H7 (cell line): Measurements from ENCODE around the gene PUSL1. TPM values are rescaled to one million over a fixed set of nuclear protein-coding genes. Genes with fewer than 3 reads are reported as not detected.
A peak's percentile ranks its signal among the peaks of the same experiment; 100 is the strongest.

Experiments used
- DNase-seq: peaks from one replicate; pipeline ENCODE4 v3.0.0; 2012
- H3K27me3 ChIP-seq: 2 replicates; pipeline ENCODE4 v1.6.0; 2011; ENCODE audit warnings: mild to moderate bottlenecking, low read length; ENCODE audit not compliant: control insufficient read depth, insufficient read depth
- H3K36me3 ChIP-seq: replicated peaks from 2 replicates; pipeline ENCODE4 v1.5.1; 2011; ENCODE audit warnings: low read length; ENCODE audit not compliant: control insufficient read depth, insufficient read depth
- H3K4me3 ChIP-seq: 2 replicates; pipeline ENCODE4 v1.5.1; 2011; ENCODE audit warnings: low read depth, mild to moderate bottlenecking, control low read depth, low read length, moderate library complexity; ENCODE audit not compliant: insufficient read depth
- total RNA-seq: library from RNA; depleted of rRNA; stranded (reverse); fragments of >200 nt; shearing (Covaris generic); gene quantifications from 2 replicates; pipeline ENCODE4 v1.2.3, GENCODE V29; 2014; rRNA removed

The PUSL1 gene, protein sequence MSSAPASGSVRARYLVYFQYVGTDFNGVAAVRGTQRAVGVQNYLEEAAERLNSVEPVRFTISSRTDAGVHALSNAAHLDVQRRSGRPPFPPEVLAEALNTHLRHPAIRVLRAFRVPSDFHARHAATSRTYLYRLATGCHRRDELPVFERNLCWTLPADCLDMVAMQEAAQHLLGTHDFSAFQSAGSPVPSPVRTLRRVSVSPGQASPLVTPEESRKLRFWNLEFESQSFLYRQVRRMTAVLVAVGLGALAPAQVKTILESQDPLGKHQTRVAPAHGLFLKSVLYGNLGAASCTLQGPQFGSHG
- total RNA-seq = 93.5 and 98.6 TPM in 2 replicates

DNA sequence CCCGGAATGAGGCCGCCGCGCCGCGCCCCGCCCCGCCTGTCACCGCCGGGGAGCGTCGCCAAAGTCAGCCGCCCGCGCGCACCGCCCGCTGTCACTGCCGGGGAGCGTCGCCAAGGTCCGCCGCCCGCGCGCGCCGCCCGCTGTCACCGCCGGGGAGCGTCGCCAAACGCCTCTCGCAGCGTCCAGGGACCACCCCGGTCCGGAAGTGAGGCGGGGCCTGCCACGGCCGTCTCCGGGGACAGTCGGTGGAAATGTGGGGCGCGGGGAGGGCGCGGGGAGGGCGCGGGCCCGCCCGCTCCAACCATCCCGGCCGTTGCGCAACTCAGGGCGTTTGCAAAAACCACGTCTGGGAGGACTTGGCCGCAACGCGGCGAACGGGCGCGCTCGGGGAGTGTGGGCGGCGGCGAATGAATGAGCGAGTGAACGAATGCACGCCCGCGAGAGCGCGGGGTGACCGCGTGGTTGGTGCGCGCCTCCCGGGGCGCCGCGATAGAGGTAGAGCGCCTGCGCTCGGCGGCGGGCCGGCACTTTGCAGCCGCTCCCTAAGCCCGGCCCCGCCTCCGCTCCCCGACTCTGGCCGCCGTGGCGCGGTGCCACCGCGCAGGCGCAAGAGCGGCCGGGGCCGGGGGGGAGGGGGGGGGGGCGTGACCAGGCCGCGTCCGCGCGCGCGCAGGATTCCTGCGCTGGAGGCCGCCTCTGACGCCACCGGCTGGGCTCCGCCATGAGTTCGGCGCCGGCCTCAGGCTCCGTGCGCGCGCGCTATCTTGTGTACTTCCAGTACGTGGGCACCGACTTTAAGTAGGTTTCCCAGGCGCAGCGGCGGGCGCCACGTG is at the start of gene PUSL1, which contains the start of gene ACAP3:
PUSL1 (plus strand) TSS at position 675 of the 833 bp plus-strand sequence; CDS start at position 722, 47 bp downstream.
ACAP3 (minus strand) TSS at position 8 of the 833 bp plus-strand sequence. CDS start 115 bp downstream, outside the sequence.
- H3K4me3 ChIP-seq = peak within 1 kb of the TSS; percentile 92
- peaks cover 9% of the 10 kb centered on the region for H3K36me3 ChIP-seq
- H3K27me3 ChIP-seq = no peaks in the 10 kb centered on the region; the same call in 1 of the 2 replicates
- DNase-seq = peak; percentile 100

DNA sequence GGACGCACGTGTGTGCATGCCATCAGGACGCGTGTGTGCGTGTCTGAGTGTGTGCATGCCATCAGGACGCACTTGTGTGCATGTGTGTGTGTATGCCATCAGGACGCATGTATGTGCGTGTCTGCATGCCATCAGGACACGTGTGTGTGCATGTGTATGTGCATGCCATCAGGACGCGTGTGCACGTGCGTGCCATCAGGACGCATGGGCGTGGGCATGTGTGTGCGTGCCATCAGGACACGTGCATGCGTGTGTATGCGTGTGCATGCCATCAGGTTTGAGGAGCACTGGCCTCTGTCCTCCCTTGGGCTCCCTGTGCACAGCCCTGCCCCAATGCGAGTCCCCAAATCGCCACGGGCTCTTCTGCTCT is 49.3 kb upstream of the PUSL1 start:
- no peak overlapping the region for H3K4me3 ChIP-seq
- H3K27me3 ChIP-seq = no peaks in the 10 kb centered on the region
- H3K36me3 ChIP-seq = peaks cover 27% of the 10 kb centered on the region
- DNase-seq = peak; percentile 54

DNA sequence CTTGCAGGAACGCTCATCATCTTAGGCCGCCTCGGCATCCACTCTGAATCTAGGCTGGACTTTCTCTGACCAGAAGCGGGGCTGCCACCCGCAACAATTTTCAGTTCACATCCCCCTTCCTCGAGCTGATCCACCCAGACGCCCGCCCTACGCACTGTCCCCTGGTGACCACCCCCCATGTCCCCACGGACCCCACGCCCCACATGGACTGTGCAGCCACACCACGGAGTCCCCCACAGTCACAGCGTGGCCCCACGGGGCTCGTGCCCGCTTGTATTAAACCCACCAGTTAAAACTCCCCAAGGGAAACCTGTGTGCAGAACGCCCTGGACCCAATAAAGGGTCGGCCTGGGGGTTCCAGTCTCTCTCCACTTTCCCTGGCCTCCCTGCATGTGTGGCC is 48.9 kb upstream of the PUSL1 start:
- DNase-seq = no peak
- no peak overlapping the region for H3K4me3 ChIP-seq
- no peaks in the 10 kb centered on the region for H3K27me3 ChIP-seq
- H3K36me3 ChIP-seq = peaks cover 27% of the 10 kb centered on the region

DNA sequence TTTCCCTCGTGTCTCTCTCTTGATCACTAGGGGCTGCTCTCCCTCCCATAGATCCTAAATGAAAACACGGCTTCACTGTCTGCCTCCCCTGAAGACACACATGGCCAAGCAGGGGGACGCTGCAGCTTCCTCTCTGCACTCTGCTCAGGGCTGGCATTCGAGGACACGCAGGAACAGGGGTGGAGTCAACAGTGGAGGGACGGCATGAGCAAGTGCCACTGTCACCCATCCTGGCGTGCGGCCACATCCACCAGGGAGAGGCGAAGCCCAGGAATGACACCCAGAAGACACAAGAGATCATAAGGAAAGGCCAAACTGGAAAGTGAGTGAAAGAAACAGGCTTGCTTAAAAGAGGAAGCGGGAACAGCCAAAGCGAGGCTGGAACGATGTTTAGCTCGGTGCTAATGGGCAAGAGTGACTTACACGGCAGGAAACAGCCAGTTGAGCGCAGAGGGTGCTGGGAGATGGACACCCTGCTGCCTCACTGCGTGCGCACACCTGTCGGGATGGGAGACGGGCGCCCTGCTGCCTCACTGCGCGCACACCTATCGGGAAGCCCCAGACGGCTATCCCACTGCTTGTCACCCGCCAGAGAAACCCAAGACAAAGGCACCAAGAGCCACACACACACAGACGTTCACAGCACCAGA is 48.3 kb upstream of the PUSL1 start:
- H3K36me3 ChIP-seq = peaks cover 24% of the 10 kb centered on the region
- H3K27me3 ChIP-seq = no peaks in the 10 kb centered on the region
- peak; percentile 50 for DNase-seq
- no peak overlapping the region for H3K4me3 ChIP-seq

DNA sequence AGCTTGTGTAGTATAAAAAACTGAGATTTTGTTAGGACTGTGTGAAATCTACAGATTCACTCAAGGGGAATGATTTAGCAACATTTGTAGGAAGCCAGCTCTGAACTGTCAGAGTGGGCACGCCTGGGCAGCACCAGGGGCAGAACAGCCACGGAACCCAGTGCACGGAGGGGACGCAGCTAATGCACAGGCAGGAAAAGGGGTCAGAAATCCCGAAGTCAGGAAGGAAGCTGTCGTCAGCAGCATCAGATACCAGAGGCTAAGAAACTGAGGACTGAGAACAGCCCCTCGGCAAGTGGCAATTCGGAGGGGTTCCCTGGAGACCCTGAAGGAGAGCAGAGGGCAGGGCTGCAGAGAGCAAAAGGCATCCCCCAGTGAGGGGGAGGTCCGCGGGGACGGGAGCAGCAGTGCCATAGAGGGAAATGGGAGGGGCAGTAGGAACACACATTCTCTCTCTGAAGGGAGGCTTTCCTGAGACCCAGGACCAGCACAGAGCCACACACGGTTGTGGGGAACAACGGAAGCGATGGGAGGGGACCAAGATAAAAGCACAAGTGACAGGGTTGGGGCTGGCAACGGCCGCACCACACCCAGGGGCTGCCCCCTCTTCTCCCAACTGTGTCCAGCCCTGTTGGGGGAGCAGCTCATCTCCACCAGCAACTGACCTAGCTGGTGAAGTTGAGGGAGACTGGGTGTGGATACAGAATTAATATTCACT is 47.4 kb upstream of the PUSL1 start:
- Histone ChIP-seq H3K36me3 (peaks cover 26% of the 10 kb centered on the region), H3K27me3 (no peaks in the 10 kb centered on the region), H3K4me3 (no peak overlapping the region)
- peak; percentile 44 for DNase-seq

DNA sequence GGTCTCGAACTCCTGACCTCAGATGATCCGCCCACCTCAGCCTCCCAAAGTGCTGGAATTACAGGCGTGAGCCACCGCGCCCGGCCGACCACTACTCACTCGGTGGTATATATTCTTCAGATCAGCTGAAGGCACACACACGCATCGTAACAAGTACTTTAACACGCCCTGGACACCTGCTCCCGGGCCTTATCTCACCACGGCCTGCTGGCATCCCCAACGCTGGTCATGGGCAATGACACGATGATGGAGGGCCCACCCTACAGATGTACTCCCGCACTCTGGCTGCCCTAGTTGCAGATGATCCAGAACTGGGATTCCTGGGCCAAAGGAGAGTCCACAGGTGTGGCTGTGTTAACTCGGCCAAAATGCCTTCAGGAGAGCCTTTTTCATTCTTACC is 46.3 kb upstream of the PUSL1 start:
- no peaks in the 10 kb centered on the region for H3K27me3 ChIP-seq
- peaks cover 28% of the 10 kb centered on the region for H3K36me3 ChIP-seq
- H3K4me3 ChIP-seq = no peak overlapping the region
- no peak for DNase-seq

DNA sequence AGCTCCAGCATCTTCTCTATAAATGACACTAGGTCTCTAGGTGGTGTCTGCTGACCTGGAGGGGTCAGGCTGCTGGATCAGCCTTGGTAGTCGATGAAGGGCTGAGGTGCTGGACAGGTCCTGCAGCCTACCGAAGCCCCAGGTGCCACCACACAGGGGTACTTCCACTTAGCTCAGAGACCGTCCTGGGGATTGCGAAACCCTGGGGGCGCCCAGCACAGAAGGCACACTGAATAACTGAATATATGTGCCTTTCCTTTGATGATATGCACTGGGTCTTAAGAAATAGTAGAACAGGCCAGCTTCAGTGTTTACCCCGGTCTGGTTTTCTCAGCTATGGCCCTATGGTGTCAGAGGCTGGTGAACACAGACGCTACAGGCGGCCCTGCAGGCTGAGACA is 45.6 kb upstream of the PUSL1 start:
- peaks cover 31% of the 10 kb centered on the region for H3K36me3 ChIP-seq
- H3K4me3 ChIP-seq = no peak overlapping the region
- no peaks in the 10 kb centered on the region for H3K27me3 ChIP-seq
- no peak for DNase-seq

DNA sequence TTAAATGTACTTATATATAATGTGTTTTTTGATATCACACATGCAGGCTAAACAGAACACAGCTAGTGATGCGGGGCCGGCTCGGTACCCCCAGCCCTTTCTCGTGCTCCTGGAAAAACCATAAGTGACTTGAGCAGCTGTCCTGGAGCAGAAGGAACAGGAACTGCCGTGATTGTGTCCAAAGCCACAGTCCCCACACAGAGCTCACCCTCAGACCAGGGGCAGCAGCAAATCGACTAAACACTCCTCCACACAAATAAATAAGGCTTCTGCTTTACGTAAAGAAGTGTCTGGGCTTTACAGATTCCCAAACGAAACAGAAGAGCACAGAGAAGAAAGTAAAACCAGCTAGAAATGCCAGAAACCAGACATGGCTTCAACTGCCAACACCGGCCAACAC is 44.4 kb upstream of the PUSL1 start:
- no peak overlapping the region for H3K4me3 ChIP-seq
- peaks cover 32% of the 10 kb centered on the region for H3K36me3 ChIP-seq
- H3K27me3 ChIP-seq = no peaks in the 10 kb centered on the region
- DNase-seq = no peak

DNA sequence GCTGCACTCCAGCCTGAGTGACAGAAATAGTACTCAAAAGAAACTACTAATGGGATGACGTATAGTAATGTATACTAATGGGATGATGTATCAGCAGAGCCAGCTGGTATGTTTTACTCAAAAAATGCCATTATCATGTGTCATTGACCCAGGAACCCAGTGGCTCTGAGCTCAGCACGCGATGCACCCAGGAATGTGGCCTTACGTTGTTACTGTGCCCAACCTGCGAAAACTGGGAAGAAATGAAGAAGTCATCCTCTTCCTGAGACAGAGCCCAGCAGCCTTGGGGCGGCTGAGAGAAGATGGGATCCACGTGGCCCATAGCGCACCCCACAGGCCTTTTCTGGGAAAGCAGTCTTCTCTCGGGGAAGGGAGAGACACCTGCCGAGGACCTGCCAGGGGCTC is 43.5 kb upstream of the PUSL1 start:
- H3K27me3 ChIP-seq = no peaks in the 10 kb centered on the region
- no peak overlapping the region for H3K4me3 ChIP-seq
- H3K36me3 ChIP-seq = peaks cover 28% of the 10 kb centered on the region
- DNase-seq = peak; percentile 90

DNA sequence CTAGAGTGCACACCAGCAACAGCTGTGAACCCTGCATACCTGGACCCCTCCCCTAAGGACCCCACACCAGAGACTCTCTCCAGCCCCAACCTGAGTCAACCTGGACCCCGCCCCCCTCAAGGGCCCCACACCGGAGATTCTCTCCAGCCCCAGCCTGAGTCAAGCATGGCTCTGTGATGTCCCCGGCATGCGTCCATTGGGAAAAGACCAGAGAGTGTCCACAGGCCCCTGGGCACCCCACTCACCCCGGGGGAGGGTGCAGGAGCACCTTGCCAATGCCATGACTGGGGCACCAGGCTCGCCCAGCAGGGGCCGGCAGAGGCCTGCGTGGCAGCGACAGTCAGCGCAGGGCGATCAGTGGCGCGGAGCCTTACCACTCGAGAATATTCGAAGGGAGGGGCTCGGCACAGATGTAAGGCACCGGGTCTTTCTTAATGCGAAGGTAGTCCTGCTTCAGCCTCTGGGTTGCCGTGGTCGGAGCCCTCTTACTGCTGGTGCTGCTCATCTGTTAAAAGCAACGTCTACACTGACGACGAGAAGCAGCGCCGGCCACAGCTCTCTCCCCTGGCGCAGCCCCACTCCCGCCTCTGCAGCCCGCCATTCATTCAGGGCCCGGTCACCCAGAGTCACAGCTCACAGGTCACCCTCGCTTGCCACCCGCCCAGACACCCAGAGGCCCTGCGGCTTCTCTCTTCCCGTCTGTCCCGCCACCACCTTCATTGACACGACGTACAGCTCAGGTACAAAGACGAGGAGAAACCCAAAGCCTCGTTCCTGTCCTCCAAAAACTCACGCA is 40.7 kb upstream of the PUSL1 start:
- Histone ChIP-seq H3K36me3 (peaks cover 19% of the 10 kb centered on the region), H3K4me3 (no peak overlapping the region), H3K27me3 (no peaks in the 10 kb centered on the region)
- peak; percentile 60 for DNase-seq

DNA sequence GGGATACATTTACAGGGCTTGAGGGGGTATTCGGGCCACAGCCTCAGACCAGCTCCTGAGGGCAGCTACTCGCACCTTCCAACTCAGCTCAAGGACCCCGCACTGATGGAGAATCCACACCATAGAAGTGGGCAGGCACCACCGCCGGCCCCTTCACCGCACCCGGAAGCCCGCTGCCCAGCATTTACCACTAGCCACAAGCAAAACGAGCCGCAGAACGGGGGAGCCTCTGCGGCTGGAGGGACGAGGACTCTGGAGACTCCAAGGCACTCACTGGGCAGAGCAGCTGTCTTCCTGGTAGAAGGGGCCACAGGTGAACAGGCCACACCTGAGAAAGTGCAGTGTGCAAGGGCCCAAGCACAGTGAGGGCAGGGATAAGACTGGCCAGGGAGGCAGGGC is 40.1 kb upstream of the PUSL1 start:
- H3K27me3 ChIP-seq = no peaks in the 10 kb centered on the region
- peak; percentile 51 for DNase-seq
- peaks cover 13% of the 10 kb centered on the region for H3K36me3 ChIP-seq
- H3K4me3 ChIP-seq = no peak overlapping the region

DNA sequence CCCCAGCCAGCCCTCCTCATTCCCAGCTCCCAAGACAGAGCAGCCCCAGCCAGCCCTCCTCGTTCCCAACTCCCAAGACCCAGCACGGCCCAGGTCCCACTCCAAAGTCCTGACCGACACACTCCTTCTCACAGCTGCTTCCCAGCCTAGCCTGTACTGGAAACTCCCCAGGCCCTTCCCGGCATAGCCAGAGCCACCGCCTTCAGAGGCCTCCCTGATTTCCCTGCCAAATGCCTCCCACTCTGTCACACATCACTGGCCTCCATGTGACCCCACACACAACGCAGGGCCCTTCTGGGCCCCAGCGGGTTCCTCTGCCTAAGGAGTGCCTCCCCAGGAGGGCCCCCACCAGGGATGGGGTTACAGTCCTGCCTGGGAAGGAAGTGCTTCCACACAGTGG is 37.6 kb upstream of the PUSL1 start:
- DNase-seq = peak; percentile 37
- H3K4me3 ChIP-seq = no peak overlapping the region

DNA sequence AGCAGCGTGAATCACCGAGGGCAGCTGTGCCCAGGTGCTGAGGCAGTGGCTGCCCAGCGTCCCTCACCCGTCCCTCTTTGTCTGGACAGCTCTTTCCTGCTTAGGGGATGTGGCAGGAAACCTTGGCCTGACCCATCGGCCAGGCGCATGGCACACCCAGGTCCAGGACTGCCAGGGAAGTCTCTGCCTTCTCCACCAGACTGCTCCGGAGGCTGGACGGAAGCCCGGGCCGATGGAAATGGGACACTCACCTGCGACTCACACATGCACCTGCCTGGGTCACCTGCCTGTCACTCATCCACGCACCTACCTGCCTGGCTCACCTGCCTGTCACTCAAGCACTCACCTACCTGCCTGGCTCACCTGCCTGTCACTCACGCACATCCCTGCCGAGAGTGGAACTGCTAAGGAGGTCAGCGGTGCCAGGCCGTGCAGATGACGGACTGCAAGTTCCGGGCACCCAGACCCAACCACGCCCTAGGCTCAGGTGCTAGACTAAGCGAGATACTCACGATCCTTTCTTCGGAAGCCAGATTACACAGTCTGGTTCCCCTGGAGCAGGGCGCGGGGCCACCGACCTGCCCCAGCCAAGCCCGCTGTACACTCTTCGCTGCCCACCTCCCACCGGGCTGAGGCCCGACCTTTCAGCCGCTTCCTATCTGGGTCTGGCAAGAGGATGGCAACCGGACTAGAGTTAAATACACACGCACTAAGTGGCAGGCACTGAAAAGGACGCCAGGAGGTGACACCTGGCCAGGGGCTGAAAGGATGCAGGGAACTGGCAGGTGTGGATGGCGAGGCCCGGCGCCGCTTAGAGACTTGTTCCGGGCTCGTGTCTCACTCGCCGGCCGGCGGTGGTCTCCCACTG is 35.8 kb upstream of the PUSL1 start:
- Histone ChIP-seq H3K36me3 (peaks cover 5% of the 10 kb centered on the region), H3K27me3 (no peaks in the 10 kb centered on the region), H3K4me3 (peak overlapping the region; percentile 94)
- DNase-seq = peak; percentile 70

More for the DNA sequence above, 37.6 kb upstream of the PUSL1 start:
- no peaks in the 10 kb centered on the region for H3K27me3 ChIP-seq
- H3K36me3 ChIP-seq = peaks cover 9% of the 10 kb centered on the region
